LHCN-M2 (cell line): ENCODE results near the gene PRR23B. TPM values are rescaled to one million over a fixed set of nuclear protein-coding genes. Genes with fewer than 3 reads are reported as not detected.
A peak's percentile ranks its signal among the peaks of the same experiment; 100 is the strongest.

Experiments used
- DNase-seq: peaks from one replicate; pipeline ENCODE4 v3.0.0-alpha.2; 2012; ENCODE audit warnings: low read depth
- total RNA-seq: library from RNA; depleted of rRNA; stranded (reverse); fragments of >200 nt; gene quantifications from 2 replicates; pipeline ENCODE4 v1.2.3, GENCODE V29; 2014; rRNA removed

PRR23B gene
- total RNA-seq, 1 experiment from 2014 or later, result not detected

GRCh38 chr3:138975351-138975750 lies 45.4 kb downstream of the PRR23B start:
- no peak for DNase-seq

DNA sequence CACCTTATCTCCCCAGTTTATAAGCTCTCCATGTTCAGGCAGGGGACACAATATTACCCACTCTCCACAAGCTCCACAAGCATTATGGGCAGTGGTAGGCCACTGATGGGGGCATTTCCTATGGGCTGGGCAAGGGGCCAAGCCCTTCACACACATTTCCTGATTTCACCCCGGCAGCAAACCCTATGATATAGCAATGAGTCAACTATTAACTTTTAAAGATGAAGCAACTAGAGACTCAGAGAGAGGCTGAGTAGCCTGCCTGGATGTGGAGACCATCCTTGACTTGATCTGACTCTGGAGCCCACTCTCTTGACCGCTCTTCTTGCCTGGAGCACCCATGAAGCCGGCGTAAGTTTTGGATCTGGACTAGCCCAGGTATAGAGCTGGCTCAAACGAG lies 46.3 kb downstream of the PRR23B start:
- peak; percentile 6 for DNase-seq

DNA sequence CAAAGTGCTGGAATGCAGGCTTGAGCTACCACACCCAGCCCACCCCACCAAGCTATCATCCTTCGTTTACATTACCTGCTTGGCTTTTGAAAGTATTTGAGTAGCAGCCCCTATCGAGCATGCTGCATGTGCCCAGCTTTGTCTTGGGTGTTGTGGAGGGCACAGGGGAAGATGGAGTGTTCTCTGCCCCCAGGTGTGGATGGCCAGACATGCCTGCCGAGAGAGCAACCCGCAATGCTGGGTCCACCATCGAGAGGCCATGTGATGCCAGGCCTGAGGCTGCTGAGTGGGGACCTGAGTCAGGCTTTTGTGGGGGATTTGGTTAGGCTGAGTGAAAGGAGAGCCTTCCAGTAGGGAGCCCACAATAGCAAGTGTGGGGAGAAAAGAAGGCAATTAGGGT lies 47.8 kb downstream of the PRR23B start:
- no peak for DNase-seq

DNA sequence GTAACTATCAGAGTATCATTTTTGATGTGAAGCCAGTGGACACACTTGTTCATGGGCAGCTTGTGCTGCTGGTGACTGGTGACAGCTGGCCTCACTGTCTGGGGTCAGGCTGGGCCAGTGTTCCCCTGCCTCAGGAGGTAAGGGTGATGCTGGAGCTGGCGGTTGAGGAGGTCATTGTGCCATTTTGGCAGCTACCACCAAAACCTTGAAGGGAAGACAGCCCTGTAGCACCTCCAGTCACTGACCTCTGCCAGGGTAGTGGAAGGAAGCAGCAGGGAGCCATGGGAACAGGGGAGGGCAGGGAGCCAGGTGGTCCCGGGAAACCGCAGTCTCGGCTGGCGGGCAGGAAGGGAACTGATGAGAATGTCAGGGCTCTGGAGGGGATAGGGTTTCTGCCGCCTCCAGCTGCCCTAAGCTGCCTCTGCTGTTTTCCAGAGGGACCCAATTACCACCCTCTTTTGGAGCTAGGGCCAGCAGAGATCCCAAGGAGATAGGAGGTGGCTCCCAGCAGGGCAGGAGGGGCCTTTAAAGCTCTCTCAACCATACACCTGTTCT lies 48.9 kb downstream of the PRR23B start:
- no peak for DNase-seq

Other genes starting within 250 kb of the PRR23B start
- gene PIK3CB, start 186.0 kb downstream of the PRR23B start, total RNA-seq, result 6.6 and 10.2 TPM in 2 replicates
- gene FOXL2, start 73.8 kb downstream of the PRR23B start, total RNA-seq, result 6.3 and 7.4 TPM in 2 replicates
- 2.9 and 4.0 TPM in 2 replicates for gene FOXL2NB, start 73.7 kb downstream of the PRR23B start, total RNA-seq
- not detected in 2 replicates for gene PRR23A, start 14.7 kb downstream of the PRR23B start, total RNA-seq
- gene PRR23C, start 24.0 kb upstream of the PRR23B start, total RNA-seq, result not detected in 2 replicates